Upper lobe of left lung (tissue), 4 donors: ENCODE measurements around the gene DNAAF1.

ENCODE experiments used
- POLR2A ChIP-seq, 4 donors: fragments of 450-650 bp; IDR thresholded peaks; one replicate each; pipeline ENCODE4 v1.5.1; 2016 to 2017; ENCODE audit warnings: antibody characterized with exemption in 4 of 4, mild to moderate bottlenecking in 2 of 4
- POLR2AphosphoS5 ChIP-seq, 2 donors: sonication (generic); formaldehyde crosslinking; IDR thresholded peaks; one replicate each; pipeline ENCODE4 v1.5.1; 2017; ENCODE audit warnings: antibody characterized with exemption in 2 of 2

DNA sequence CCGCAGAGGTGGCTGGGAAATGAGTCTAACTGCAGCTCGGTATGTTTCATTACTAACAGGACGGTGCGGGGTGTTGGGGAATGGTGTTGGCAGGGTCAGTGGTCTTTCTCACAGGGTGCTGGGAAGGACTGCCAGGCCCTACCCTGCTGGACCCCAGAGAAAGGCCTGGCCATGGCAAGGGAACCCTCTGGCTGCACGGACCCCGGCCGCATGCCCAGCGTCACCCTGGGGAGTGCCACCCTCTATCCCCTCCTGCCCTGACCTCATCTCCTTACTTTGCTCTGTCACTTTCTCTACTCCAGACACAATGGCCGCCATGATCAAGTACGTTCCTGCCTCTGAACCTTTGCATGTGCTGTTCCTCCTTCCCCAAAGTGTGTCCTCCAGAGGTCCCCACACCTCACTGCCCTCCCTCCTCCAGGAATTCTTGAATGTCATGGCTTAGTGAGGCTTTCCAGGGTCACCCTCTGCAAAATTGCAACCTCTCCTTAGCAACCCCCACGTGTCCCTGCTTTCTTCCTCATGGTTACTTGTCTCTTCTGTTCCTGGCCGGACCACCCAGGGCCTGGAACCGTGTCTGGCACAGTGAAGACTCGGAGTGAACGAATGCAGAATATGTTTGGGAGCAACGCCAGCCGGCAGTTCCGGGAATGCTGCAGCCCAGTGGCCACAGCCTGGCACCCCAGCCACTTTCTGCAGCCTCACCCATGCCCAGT is 61.0 kb downstream of the DNAAF1 start:
- TF ChIP-seq POLR2A (IDR thresholded peaks at IDR 0.05) (no peak), POLR2AphosphoS5 (IDR thresholded peaks at IDR 0.05) (no peak)
